Measurements from ENCODE around the gene KMT5B.

GRCh38 chr11:68224606-68225005 lies 11.5 kb upstream of the KMT5B start:
- no peak for TF ChIP-seq CTCF (IDR thresholded peaks at IDR 0.05)
- no peak for TF ChIP-seq POLR2AphosphoS5 (IDR thresholded peaks at IDR 0.05)

All from gastroesophageal sphincter (tissue), 3 donors.